HepG2 (cell line): Measurements from ENCODE around the gene SZRD1. TPM values are rescaled to one million over a fixed set of nuclear protein-coding genes. Genes with fewer than 3 reads are reported as not detected.

Experiments
- ATAC-seq: fragments of 200-7000 bp; cut with Tn5 transposase; 3 replicates; pipeline ENCODE4 v1.9.1; 2020; ENCODE audit warnings: mild to moderate bottlenecking, moderate library complexity
- BruUV-seq: library from RNA; stranded (reverse); fragments of 400-500 nt; replicated peaks from 2 replicates; lab custom pipeline; 2021; lab: Mats Ljungman, UMichigan
- CTCF ChIA-PET: fragments of 300-600 bp; formaldehyde crosslinking; extraction: SDS; loops from one replicate; lab custom pipeline; 2021; ENCODE audit warnings: low total read pairs, inconsistent platforms, low intra/inter-chr PET ratio; lab: Yijun Ruan, JAX
- POLR2A ChIA-PET: fragments of 350-600 bp; sonication (Branson Sonifier 250); formaldehyde crosslinking; loops from one replicate; lab custom pipeline; 2020; ENCODE audit warnings: antibody characterized with exemption, inconsistent platforms; lab: Yijun Ruan, JAX
- DNase-seq: peaks from one replicate; pipeline ENCODE4 v3.0.0-alpha.2; 2015; ENCODE audit warnings: low spot score
- FAIRE-seq: peaks from 3 replicates; lab custom pipeline; 2011; peaks lifted over from hg19 to GRCh38; lab: Jason Lieb, UNC
- H2AFZ ChIP-seq: one replicate; pipeline ENCODE4 v1.6.1; 2011; ENCODE audit warnings: low read length, inconsistent platforms
- H3K27ac ChIP-seq: fragments of 300-600 bp; 3 replicates; pipeline ENCODE4 v1.8.0; 2011; ENCODE audit warnings: mixed run types, mild to moderate bottlenecking, mixed read lengths, low read length, inconsistent platforms; ENCODE audit not compliant: insufficient read depth; ENCODE audit errors: extremely low read length
- H3K27me3 ChIP-seq, 2 experiments: fragments of 200-600 bp in 1 of 2; 2 replicates in 1 of 2; 3 replicates in 1 of 2; pipeline versions ENCODE4 v1.6.0 to v1.8.0; 2011; ENCODE audit warnings: low read length in 2 of 2, mild to moderate bottlenecking in 2 of 2, moderate library complexity in 2 of 2, inconsistent platforms in 1 of 2; ENCODE audit not compliant: insufficient read depth in 2 of 2, control insufficient read depth in 1 of 2
- H3K36me3 ChIP-seq, 2 experiments: fragments of 200-600 bp in 1 of 2; replicated peaks in 1 of 2; 2 replicates in 1 of 2; 3 replicates in 1 of 2; pipeline versions ENCODE4 v1.5.1 to v1.8.0; 2011; ENCODE audit warnings: low read length in 2 of 2, inconsistent platforms in 1 of 2; ENCODE audit not compliant: insufficient read depth in 2 of 2, control insufficient read depth in 1 of 2
- H3K4me1 ChIP-seq: 2 replicates; pipeline ENCODE4 v1.5.1; 2012; ENCODE audit warnings: low read length, inconsistent platforms; ENCODE audit not compliant: insufficient read depth
- H3K4me2 ChIP-seq: 2 replicates; pipeline ENCODE4 v1.6.0; 2011; ENCODE audit warnings: low read depth, low read length, inconsistent platforms
- H3K4me3 ChIP-seq, 3 experiments: fragments of 200-600 bp in 1 of 3; sonication (generic), shearing (Covaris generic) in 1 of 3; replicated peaks in 1 of 3; 2 replicates each; pipeline ENCODE4 v1.5.1; 2011 to 2016; ENCODE audit warnings: low read length in 3 of 3, inconsistent platforms in 2 of 3, low read depth in 2 of 3, mild to moderate bottlenecking in 2 of 3, control low read depth in 1 of 3, mixed read lengths in 1 of 3; ENCODE audit not compliant: insufficient read depth in 1 of 3
- H3K79me2 ChIP-seq: one replicate; pipeline ENCODE4 v1.6.1; 2011; ENCODE audit warnings: low read length, inconsistent platforms; ENCODE audit not compliant: insufficient read depth
- H3K9ac ChIP-seq: 2 replicates; pipeline ENCODE4 v1.6.0; 2011; ENCODE audit warnings: mild to moderate bottlenecking, low read depth, low read length, inconsistent platforms; ENCODE audit not compliant: insufficient read depth
- H3K9me3 ChIP-seq: 2 replicates; pipeline ENCODE4 v1.5.1; 2012; ENCODE audit warnings: mild to moderate bottlenecking, low read length
- H4K20me1 ChIP-seq: 2 replicates; pipeline ENCODE4 v1.6.0; 2011; ENCODE audit warnings: inconsistent platforms, mild to moderate bottlenecking, low read length, moderate library complexity; ENCODE audit not compliant: insufficient read depth
- ARID5B ChIP-seq: IDR thresholded peaks from 2 replicates; pipeline ENCODE4 v1.4.0; 2020; ENCODE audit warnings: mild to moderate bottlenecking, missing genetic modification reagents
- DNMT3B ChIP-seq: conservative IDR thresholded peaks from 2 replicates; pipeline ENCODE4 v1.6.1; 2016; ENCODE audit warnings: missing biosample characterization, control low read depth
- EHMT2 ChIP-seq: fragments of 200-600 bp; sonication (generic); IDR thresholded peaks from 2 replicates; pipeline ENCODE4 v1.7.0; 2017; ENCODE audit warnings: antibody characterized with exemption, low read depth, low read length, borderline replicate concordance
- HMGXB4 ChIP-seq, 2 experiments: sonication (generic) in 1 of 2; formaldehyde crosslinking in 1 of 2; IDR thresholded peaks; 2 replicates each; pipeline versions ENCODE4 v1.4.0 to v1.6.1; 2018 to 2020; ENCODE audit warnings: missing genetic modification reagents in 2 of 2, borderline replicate concordance in 1 of 2, low read depth in 1 of 2, mild to moderate bottlenecking in 1 of 2, missing biosample characterization in 1 of 2
- NPAS2 ChIP-seq: sonication (generic); formaldehyde crosslinking; IDR thresholded peaks from 2 replicates; pipeline ENCODE4 v1.8.0; 2022; ENCODE audit warnings: mild to moderate bottlenecking, missing genetic modification reagents, borderline replicate concordance
- SP4 ChIP-seq: sonication (generic); formaldehyde crosslinking; IDR thresholded peaks from 2 replicates; pipeline ENCODE4 v1.8.1; 2023; ENCODE audit warnings: mild to moderate bottlenecking, missing genetic modification reagents
- ZNF121 ChIP-seq: sonication (generic); formaldehyde crosslinking; IDR thresholded peaks from 2 replicates; pipeline ENCODE4 v1.5.0; 2020; ENCODE audit warnings: mild to moderate bottlenecking, missing genetic modification reagents
- ZNF770 ChIP-seq: sonication (generic); formaldehyde crosslinking; IDR thresholded peaks from 2 replicates; pipeline ENCODE4 v1.5.0; 2020; ENCODE audit warnings: mild to moderate bottlenecking, missing genetic modification reagents
- WGBS: methylation state at CpG from one replicate; pipeline ENCODE4 v1.1.6; 2017; ENCODE audit warnings: low lambda C conversion rate; 5-methylcytosine and 5-hydroxymethylcytosine counted together
- in situ Hi-C: cut with HindIII; loops from 2 replicates; pipeline ENCODE4 v1.10.0; 2017; ENCODE audit warnings: low pct_unique_long_range_greater_than_20kb; ENCODE audit not compliant: extremely low pct_ligation_motif_present
- intact Hi-C: fragments of 100-400 bp; cut with micrococcal nuclease; formaldehyde crosslinking; loops from one replicate; pipeline ENCODE4 v1.10.0; 2022; ENCODE audit not compliant: unreplicated experiment
- polyA plus RNA-seq, 8 experiments: library from polyadenylated mRNA; depleted of rRNA in 3 of 8; stranded (reverse) in 7 of 8; unstranded in 1 of 8; fragments of >200 nt; fragmentation: Illumina TruSeq in 4 of 8; extraction: Trizol in 4 of 8; gene quantifications; 2 replicates each; pipeline versions ENCODE4 v1.2.1 to v1.2.3, GENCODE V29; 2011 to 2016; ENCODE audit warnings: low read depth in 4 of 8, missing spikeins in 1 of 8, mixed read lengths in 1 of 8; ENCODE audit not compliant: insufficient read depth in 1 of 8
- total RNA-seq, 5 experiments: library from RNA; depleted of rRNA; stranded (reverse); fragments of >200 nt; fragmentation: Illumina TruSeq; extraction: Trizol; gene quantifications; 2 replicates each; pipeline ENCODE4 v1.2.3, GENCODE V29; 2016; ENCODE audit warnings: low read depth in 1 of 5

The SZRD1 gene
- total and polyA plus RNA-seq, 2 of the 13 experiments (the other 11 are each of a cell fraction or from before 2014, with no cell fraction given): 28.5 to 41.4 TPM

GRCh38 chr1:16378443-16378842 is 11.4 kb downstream of the SZRD1 start:
- no peak overlapping the region for H3K4me3 ChIP-seq
- H3K27me3 ChIP-seq: no peaks in the 10 kb centered on the region
- intact Hi-C loops: no loop called here
- TF ChIP-seq NPAS2 (CRISPR knock-in tag) (no peak), ZNF770 (CRISPR knock-in tag) (0 out of 2 replicates have a peak, but pooled peaks have one; percentile 24)
- no peak overlapping the region for H2AFZ ChIP-seq
- CTCF ChIA-PET: no interaction called here
- H3K9ac ChIP-seq: no peak overlapping the region
- ATAC-seq: no peak
- peaks cover 34% of the 10 kb centered on the region for H4K20me1 ChIP-seq
- H3K36me3 ChIP-seq: no peaks in the 10 kb centered on the region; a peak in 1 of 5 replicates
- H3K9me3 ChIP-seq: no peaks in the 10 kb centered on the region
- H3K79me2 ChIP-seq: peaks cover 91% of the 10 kb centered on the region
- DNase-seq: no peak
- FAIRE-seq: no peak
- in situ Hi-C loops: no loop called here
- H3K4me1 ChIP-seq: peaks cover 44% of the 10 kb centered on the region
- no peak overlapping the region for H3K4me2 ChIP-seq
- WGBS: 86% methylated on average over 7 of the region's 7 CpGs
- no peak overlapping the region for H3K27ac ChIP-seq
- no TSS peak for BruUV-seq
- POLR2A ChIA-PET: no interaction called here

GRCh38 chr1:16380868-16381267 is 13.8 kb downstream of the SZRD1 start:
- ChIA-PET POLR2A (interaction anchor here (0.9 kb wide), 1 partner anchor 133 kb away, joined by 3 read pairs; the partner anchor contains the start of gene RNU1-1), CTCF (no interaction called here)
- peaks cover 35% of the 10 kb centered on the region for H4K20me1 ChIP-seq
- peaks cover 90% of the 10 kb centered on the region for H3K79me2 ChIP-seq
- no peaks in the 10 kb centered on the region for H3K9me3 ChIP-seq
- H2AFZ ChIP-seq: no peak overlapping the region
- 83% methylated on average over 4 of the region's 4 CpGs for WGBS
- no peak overlapping the region for H3K9ac ChIP-seq
- DNase-seq (no peak), ATAC-seq (no peak), FAIRE-seq (no peak)
- peaks cover 0 to 7% of the 10 kb centered on the region in 2 experiments; a peak in 2 of 5 replicates for H3K36me3 ChIP-seq
- peaks cover 39% of the 10 kb centered on the region for H3K4me1 ChIP-seq
- intact Hi-C loops (no loop called here), in situ Hi-C loops (no loop called here)
- no TSS peak for BruUV-seq
- H3K4me2 ChIP-seq: no peak overlapping the region
- H3K27ac ChIP-seq: no peak overlapping the region
- no peaks in the 10 kb centered on the region for H3K27me3 ChIP-seq
- no peak overlapping the region for H3K4me3 ChIP-seq
- TF ChIP-seq EHMT2 (no peak), ARID5B (CRISPR knock-in tag) (no peak), ZNF121 (CRISPR knock-in tag) (peak; percentile 89), DNMT3B (CRISPR knock-in tag) (no peak), HMGXB4 (CRISPR knock-in tag; IDR thresholded peaks at IDR 0.05; ENCODE audit: borderline replicate concordance in 1 of 2, low read depth in 1 of 2) (no peak), SP4 (CRISPR knock-in tag) (no peak)
